DOHH2 (cell line): ENCODE measurements around the gene RAD51B.

Experiments used
- H3F3A ChIP-seq: fragments of 200-600 bp; sonication (generic), shearing (Covaris generic); 2 replicates; pipeline ENCODE4 v1.6.0; 2016; ENCODE audit warnings: antibody characterized with exemption, mild to moderate bottlenecking; ENCODE audit not compliant: control insufficient read depth, insufficient read depth
- H3K27ac ChIP-seq: fragments of 200-600 bp; sonication (generic); 2 replicates; pipeline ENCODE4 v1.5.1; 2014; ENCODE audit warnings: low read depth, mild to moderate bottlenecking, low read length, moderate library complexity
- H3K27me3 ChIP-seq: fragments of 200-600 bp; sonication (generic); 2 replicates; pipeline ENCODE4 v1.6.1; 2014; ENCODE audit warnings: mild to moderate bottlenecking, low read length, mixed read lengths; ENCODE audit not compliant: control insufficient read depth
- H3K36me3 ChIP-seq: fragments of 200-600 bp; sonication (generic); 2 replicates; pipeline ENCODE4 v1.6.1; 2014; ENCODE audit warnings: mild to moderate bottlenecking, low read length, moderate library complexity, mixed read lengths; ENCODE audit not compliant: control insufficient read depth
- H3K4me1 ChIP-seq: fragments of 200-600 bp; sonication (generic); 2 replicates; pipeline ENCODE4 v1.6.1; 2014; ENCODE audit warnings: mild to moderate bottlenecking, low read length, mixed read lengths; ENCODE audit not compliant: control insufficient read depth
- H3K4me2 ChIP-seq: fragments of 200-600 bp; sonication (generic); 2 replicates; pipeline ENCODE4 v1.6.0; 2014; ENCODE audit warnings: mild to moderate bottlenecking, low read length, moderate library complexity
- H3K4me3 ChIP-seq: fragments of 200-600 bp; sonication (generic); 2 replicates; pipeline ENCODE4 v1.5.1; 2014; ENCODE audit warnings: mild to moderate bottlenecking, low read length, mixed read lengths
- H3K79me2 ChIP-seq: fragments of 200-600 bp; sonication (generic); 2 replicates; pipeline ENCODE4 v1.6.1; 2014; ENCODE audit warnings: mild to moderate bottlenecking, low read length, mixed read lengths; ENCODE audit not compliant: control insufficient read depth
- H3K9me2 ChIP-seq: fragments of 200-600 bp; sonication (generic); replicated peaks from 2 replicates; pipeline ENCODE4 v1.6.1; 2014; ENCODE audit warnings: mild to moderate bottlenecking, low read length, mixed read lengths; ENCODE audit not compliant: control insufficient read depth
- H3K9me3 ChIP-seq: fragments of 200-600 bp; sonication (generic); 2 replicates; pipeline ENCODE4 v1.6.1; 2014; ENCODE audit warnings: antibody characterized with exemption, low read length, mixed read lengths; ENCODE audit not compliant: control insufficient read depth, insufficient read depth
- H4K20me1 ChIP-seq: fragments of 200-600 bp; sonication (generic); 2 replicates; pipeline ENCODE4 v1.6.0; 2014; ENCODE audit warnings: low read depth, mild to moderate bottlenecking, antibody characterized with exemption, low read length, moderate library complexity; ENCODE audit not compliant: control insufficient read depth, insufficient read depth
- EZH2phosphoT487 ChIP-seq: fragments of 200-600 bp; sonication (generic); IDR thresholded peaks from 2 replicates; pipeline ENCODE4 v1.6.1; 2017; ENCODE audit warnings: borderline replicate concordance, mild to moderate bottlenecking, antibody characterized with exemption, low read length, moderate library complexity, mixed read lengths
- TF ChIP-seq, protein P1 (sequence below): fragments of 200-600 bp; sonication (generic); IDR thresholded peaks from one replicate; pipeline ENCODE4 v1.5.1; 2014; ENCODE audit warnings: antibody characterized with exemption, mild to moderate bottlenecking, low read depth, low read length; ENCODE audit not compliant: poor library complexity, severe bottlenecking

The RAD51B gene

DNA sequence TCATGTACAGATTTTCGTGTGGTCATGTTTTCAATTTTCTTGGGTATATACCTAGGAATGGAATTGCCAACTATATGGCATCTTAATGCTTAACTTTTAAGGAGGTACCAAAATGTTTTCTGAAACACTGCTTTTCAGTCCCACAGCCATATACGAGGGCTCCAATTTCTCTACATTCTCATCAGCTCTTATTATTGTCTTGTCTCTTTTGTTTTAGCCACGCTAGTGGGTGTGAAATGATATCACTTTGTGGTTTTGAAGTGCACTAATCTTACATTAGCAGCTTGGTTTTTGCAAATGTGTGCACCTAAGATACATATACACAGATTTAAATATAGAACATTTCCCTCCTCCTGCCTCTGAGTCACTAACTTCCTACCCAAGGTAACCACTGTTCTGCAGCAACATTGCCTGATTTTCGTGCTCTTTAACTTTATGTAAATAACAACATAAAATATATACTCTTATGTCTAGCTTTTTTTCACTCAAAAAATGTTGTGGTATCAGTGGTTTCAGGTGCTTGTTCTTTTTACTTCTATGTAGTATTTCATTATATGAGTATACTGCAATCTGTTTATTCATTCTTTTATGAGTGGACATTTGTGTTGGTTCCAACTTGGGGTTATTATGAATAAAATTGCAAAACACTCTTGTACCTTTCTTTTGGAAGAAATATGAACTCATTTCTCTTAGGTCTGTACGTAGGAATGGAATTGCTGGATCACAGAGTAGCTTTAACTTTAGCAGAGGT is 900.2 kb downstream of the RAD51B start:
- H3K9me2 ChIP-seq: no peaks in the 10 kb centered on the region
- H3K4me2 ChIP-seq: peak overlapping the region; percentile 27
- no peaks in the 10 kb centered on the region for H3K9me3 ChIP-seq
- H3K79me2 ChIP-seq: no peaks in the 10 kb centered on the region
- H3K4me1 ChIP-seq: peaks cover 31% of the 10 kb centered on the region
- H3F3A ChIP-seq: 0 out of 2 replicates have a peak, but pooled peaks cover 5% of the 10 kb centered on the region
- H3K4me3 ChIP-seq: peak overlapping the region; percentile 11; the same call in 1 of the 2 replicates
- no peaks in the 10 kb centered on the region for H3K27me3 ChIP-seq
- TF ChIP-seq EZH2phosphoT487: no peak
- TF ChIP-seq, protein P1, sequence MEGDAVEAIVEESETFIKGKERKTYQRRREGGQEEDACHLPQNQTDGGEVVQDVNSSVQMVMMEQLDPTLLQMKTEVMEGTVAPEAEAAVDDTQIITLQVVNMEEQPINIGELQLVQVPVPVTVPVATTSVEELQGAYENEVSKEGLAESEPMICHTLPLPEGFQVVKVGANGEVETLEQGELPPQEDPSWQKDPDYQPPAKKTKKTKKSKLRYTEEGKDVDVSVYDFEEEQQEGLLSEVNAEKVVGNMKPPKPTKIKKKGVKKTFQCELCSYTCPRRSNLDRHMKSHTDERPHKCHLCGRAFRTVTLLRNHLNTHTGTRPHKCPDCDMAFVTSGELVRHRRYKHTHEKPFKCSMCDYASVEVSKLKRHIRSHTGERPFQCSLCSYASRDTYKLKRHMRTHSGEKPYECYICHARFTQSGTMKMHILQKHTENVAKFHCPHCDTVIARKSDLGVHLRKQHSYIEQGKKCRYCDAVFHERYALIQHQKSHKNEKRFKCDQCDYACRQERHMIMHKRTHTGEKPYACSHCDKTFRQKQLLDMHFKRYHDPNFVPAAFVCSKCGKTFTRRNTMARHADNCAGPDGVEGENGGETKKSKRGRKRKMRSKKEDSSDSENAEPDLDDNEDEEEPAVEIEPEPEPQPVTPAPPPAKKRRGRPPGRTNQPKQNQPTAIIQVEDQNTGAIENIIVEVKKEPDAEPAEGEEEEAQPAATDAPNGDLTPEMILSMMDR: no peak
- H3K36me3 ChIP-seq: no peaks in the 10 kb centered on the region
- no peak overlapping the region for H3K27ac ChIP-seq
- no peaks in the 10 kb centered on the region for H4K20me1 ChIP-seq

DNA sequence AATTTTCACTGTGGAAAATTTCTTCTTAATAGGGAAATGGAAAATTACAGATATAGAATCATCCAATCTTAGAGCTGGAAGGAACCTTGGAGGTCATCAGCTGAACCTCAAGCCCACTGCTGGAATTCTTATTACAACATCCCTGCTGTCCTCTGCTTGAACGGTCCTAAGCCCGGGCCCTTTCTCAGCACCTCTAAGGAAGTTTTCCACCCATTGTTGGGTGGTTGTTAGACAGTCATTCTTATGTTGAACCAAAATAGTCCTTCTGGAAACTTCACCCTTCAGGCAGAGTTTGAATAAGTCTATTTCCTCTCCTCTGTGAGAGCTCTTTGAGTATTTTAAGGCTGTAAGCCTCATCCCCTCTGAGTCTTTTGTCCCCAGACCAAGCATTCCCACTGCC is 902.6 kb downstream of the RAD51B start:
- Histone ChIP-seq H3K9me3 (no peaks in the 10 kb centered on the region), H3K27me3 (no peaks in the 10 kb centered on the region), H3K36me3 (no peaks in the 10 kb centered on the region), H3K4me3 (no peak overlapping the region), H3F3A (peaks cover 9% of the 10 kb centered on the region; the same call in 1 of the 2 replicates), H3K27ac (no peak overlapping the region), H3K9me2 (no peaks in the 10 kb centered on the region), H3K4me2 (no peak overlapping the region), H4K20me1 (no peaks in the 10 kb centered on the region), H3K79me2 (no peaks in the 10 kb centered on the region), H3K4me1 (peaks cover 33% of the 10 kb centered on the region)
- no peak for TF ChIP-seq EZH2phosphoT487
- TF ChIP-seq, protein P1: no peak

DNA sequence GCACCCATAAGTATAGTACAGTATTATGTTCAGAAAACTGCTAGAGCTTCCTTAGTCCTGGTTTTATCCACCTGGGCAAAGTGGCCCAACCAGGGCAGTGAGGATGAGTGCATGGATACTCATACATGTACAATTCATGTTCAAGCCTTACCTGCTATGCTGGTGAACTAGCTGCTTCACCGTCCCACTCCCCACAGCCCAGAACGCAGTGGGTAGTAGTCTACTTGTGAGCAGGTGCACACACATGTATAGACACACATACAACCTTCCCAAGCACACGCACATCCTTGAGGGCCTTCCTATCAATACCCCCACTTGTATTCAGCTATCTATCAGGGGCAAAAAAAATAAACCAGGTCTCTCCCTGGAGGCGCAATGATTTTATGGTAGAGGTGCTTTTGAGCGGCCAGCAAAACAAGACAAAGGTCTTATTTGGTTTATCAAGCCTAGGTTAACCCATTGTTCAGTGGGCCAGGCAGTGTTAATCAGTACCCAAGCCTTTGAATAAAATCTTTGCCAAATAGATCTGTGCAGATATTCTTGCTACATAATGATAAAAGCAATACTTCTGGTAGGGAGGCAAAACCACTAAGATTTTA is 903.5 kb downstream of the RAD51B start:
- TF ChIP-seq, protein P1: no peak
- no peak for TF ChIP-seq EZH2phosphoT487
- Histone ChIP-seq H3K27me3 (no peaks in the 10 kb centered on the region), H3K27ac (no peak overlapping the region), H3K36me3 (no peaks in the 10 kb centered on the region), H3K4me3 (no peak overlapping the region), H4K20me1 (no peaks in the 10 kb centered on the region), H3F3A (peaks cover 9% of the 10 kb centered on the region; the same call in 1 of the 2 replicates), H3K4me1 (peaks cover 27% of the 10 kb centered on the region), H3K4me2 (no peak overlapping the region), H3K9me3 (no peaks in the 10 kb centered on the region), H3K9me2 (no peaks in the 10 kb centered on the region), H3K79me2 (no peaks in the 10 kb centered on the region)
